ENCODE measurements around the gene LGALS4.

- TF ChIP-seq ZFX (IDR thresholded peaks at IDR 0.05), result no peak
- no peak for TF ChIP-seq CTCF (conservative IDR thresholded peaks at IDR 0.05)
These were observed 19.1 kb downstream of the LGALS4 start for GRCh38 chr19:38793671-38794070.

Measured in C4-2B (cell line).